WTC11 (cell line): ENCODE measurements around the gene ADGRF3. TPM values are rescaled to one million over a fixed set of nuclear protein-coding genes. Genes with fewer than 3 reads are reported as not detected.

Experiments used
- ATAC-seq: fragments of 200-7000 bp; cut with Tn5 transposase; 2 replicates; pipeline ENCODE4 v1.10.0; 2021; ENCODE audit warnings: mild to moderate bottlenecking, moderate library complexity
- CTCF ChIA-PET: fragments of 300-600 bp; sonication (Branson Sonifier 250); formaldehyde crosslinking; loops from one replicate; lab custom pipeline; 2021; ENCODE audit warnings: antibody characterized with exemption; lab: Charles Lee
- POLR2A ChIA-PET: fragments of 350-600 bp; sonication (Branson Sonifier 250); formaldehyde crosslinking; loops from one replicate; lab custom pipeline; 2021; ENCODE audit warnings: antibody characterized with exemption; lab: Charles Lee
- DNase-seq: peaks from one replicate; pipeline ENCODE4 v3.0.0; 2021; ENCODE audit warnings: low spot score
- H3K27ac Mint-ChIP-seq: 2 replicates; pipeline ENCODE4 v1.8.0; 2021; ENCODE audit warnings: mixed read lengths
- H3K27me3 Mint-ChIP-seq: 2 replicates; pipeline ENCODE4 v1.8.0; 2021; ENCODE audit warnings: low read depth, mild to moderate bottlenecking, moderate library complexity, mixed read lengths
- H3K36me3 Mint-ChIP-seq: 2 replicates; pipeline ENCODE4 v1.8.0; 2021; ENCODE audit warnings: mixed read lengths
- H3K4me1 Mint-ChIP-seq: 2 replicates; pipeline ENCODE4 v1.8.0; 2022; ENCODE audit warnings: mixed read lengths
- H3K4me3 Mint-ChIP-seq: 2 replicates; pipeline ENCODE4 v1.8.0; 2021; ENCODE audit warnings: mild to moderate bottlenecking, moderate library complexity, mixed read lengths
- H3K9me3 Mint-ChIP-seq: 2 replicates; pipeline ENCODE4 v1.8.0; 2021; ENCODE audit warnings: mixed read lengths
- ATF6 ChIP-seq: sonication (generic); formaldehyde crosslinking; IDR thresholded peaks from 2 replicates; pipeline ENCODE4 v1.8.1; 2023; ENCODE audit warnings: mild to moderate bottlenecking, missing genetic modification reagents
- IRF1 ChIP-seq: sonication (generic); formaldehyde crosslinking; IDR thresholded peaks from 2 replicates; pipeline ENCODE4 v1.8.0; 2023; ENCODE audit warnings: missing genetic modification reagents
- NFE2L1 ChIP-seq: sonication (generic); formaldehyde crosslinking; IDR thresholded peaks from 2 replicates; pipeline ENCODE4 v1.8.1; 2023; ENCODE audit warnings: missing genetic modification reagents
- NFYB ChIP-seq: sonication (generic); formaldehyde crosslinking; conservative IDR thresholded peaks from 2 replicates; pipeline ENCODE4 v1.8.0; 2022; ENCODE audit warnings: low read depth, missing genetic modification reagents
- NR3C1 ChIP-seq: sonication (generic); formaldehyde crosslinking; conservative IDR thresholded peaks from 2 replicates; pipeline ENCODE4 v1.8.1; 2023; ENCODE audit warnings: low read depth, mild to moderate bottlenecking, missing genetic modification reagents
- PRRX2 ChIP-seq: fragments of 250-450 bp; sonication (Bioruptor Pico); IDR thresholded peaks from 2 replicates; pipeline ENCODE4 v1.8.0; 2021; ENCODE audit warnings: mild to moderate bottlenecking
- RELA ChIP-seq: sonication (generic); formaldehyde crosslinking; IDR thresholded peaks from 2 replicates; pipeline ENCODE4 v1.8.1; 2022; ENCODE audit warnings: missing genetic modification reagents, mild to moderate bottlenecking, borderline replicate concordance
- RORB ChIP-seq: fragments of 250-450 bp; sonication (Bioruptor Pico); IDR thresholded peaks from 2 replicates; pipeline ENCODE4 v1.9.0; 2021; ENCODE audit warnings: mild to moderate bottlenecking
- SMAD4 ChIP-seq: sonication (generic); formaldehyde crosslinking; IDR thresholded peaks from 2 replicates; pipeline ENCODE4 v1.8.0; 2022; ENCODE audit warnings: mild to moderate bottlenecking, missing genetic modification reagents
- SOX15 ChIP-seq: fragments of 250-450 bp; sonication (Bioruptor Pico); IDR thresholded peaks from 2 replicates; pipeline ENCODE4 v1.9.0; 2021; ENCODE audit warnings: mild to moderate bottlenecking
- TP53 ChIP-seq: sonication (generic); formaldehyde crosslinking; IDR thresholded peaks from 2 replicates; pipeline ENCODE4 v1.8.1; 2023; ENCODE audit warnings: mild to moderate bottlenecking, missing genetic modification reagents
- ZNF281 ChIP-seq: sonication (generic); formaldehyde crosslinking; IDR thresholded peaks from 2 replicates; pipeline ENCODE4 v1.8.0; 2023; ENCODE audit warnings: mild to moderate bottlenecking, missing genetic modification reagents
- ZNF317 ChIP-seq: sonication (generic); formaldehyde crosslinking; IDR thresholded peaks from 2 replicates; pipeline ENCODE4 v1.8.1; 2023; ENCODE audit warnings: low read depth, mild to moderate bottlenecking, moderate library complexity, missing genetic modification reagents, borderline replicate concordance
- ZNF532 ChIP-seq: fragments of 250-450 bp; sonication (Bioruptor Pico); IDR thresholded peaks from 2 replicates; pipeline ENCODE4 v1.9.0; 2021; ENCODE audit warnings: mild to moderate bottlenecking, borderline replicate concordance
- total RNA-seq: library from RNA; stranded (reverse); gene quantifications from 3 replicates; pipeline ENCODE4 v1.2.3, GENCODE V29; 2021

Gene ADGRF3
- total RNA-seq, 1 experiment from 2014 or later: 0.48 TPM

- TF ChIP-seq ZNF532 (CRISPR knock-in tag): no peak
- TF ChIP-seq RORB (CRISPR knock-in tag): no peak
- no peak for TF ChIP-seq NFYB (CRISPR knock-in tag)
- no peak for TF ChIP-seq ZNF281 (CRISPR knock-in tag)
- no peak for TF ChIP-seq TP53
- TF ChIP-seq ZNF317 (CRISPR knock-in tag): no peak
Measured at GRCh38 chr2:26281226-26281625, 65.4 kb downstream of the ADGRF3 start (continued).

GRCh38 chr2:26279886-26280285 lies 66.7 kb downstream of the ADGRF3 start:
- no peak for DNase-seq
- POLR2A ChIA-PET: no interaction called here

More at GRCh38 chr2:26279886-26280285, 66.7 kb downstream of the ADGRF3 start:
- no peaks in the 10 kb centered on the region for H3K9me3 Mint-ChIP-seq
- no peak overlapping the region for H3K4me3 Mint-ChIP-seq
- CTCF ChIA-PET: no interaction called here
- ATAC-seq: no peak
- H3K36me3 Mint-ChIP-seq: peaks cover 59% of the 10 kb centered on the region
- no peaks in the 10 kb centered on the region for H3K27me3 Mint-ChIP-seq
- TF ChIP-seq PRRX2 (no peak), IRF1 (CRISPR knock-in tag) (no peak), RELA (CRISPR knock-in tag) (no peak), ATF6 (CRISPR knock-in tag) (no peak), SMAD4 (CRISPR knock-in tag) (no peak), NFE2L1 (CRISPR knock-in tag) (no peak), SOX15 (no peak), NR3C1 (CRISPR knock-in tag) (no peak)
- no peak overlapping the region for H3K27ac Mint-ChIP-seq
- no peaks in the 10 kb centered on the region for H3K4me1 Mint-ChIP-seq
